SK-N-SH treated with all-trans-retinoic acid at 6 μM for 48 hours (cell line): ENCODE results near the gene TLE4.

Source experiments
- PPARA ChIP-seq: fragments of 250-450 bp; sonication (Bioruptor Pico); IDR thresholded peaks from 2 replicates; pipeline ENCODE4 v1.5.0; 2020; ENCODE audit warnings: mild to moderate bottlenecking, borderline replicate concordance
- ZNF8 ChIP-seq: fragments of 450-650 bp; formaldehyde crosslinking; IDR thresholded peaks from 2 replicates; pipeline ENCODE4 v1.5.0; 2020; ENCODE audit warnings: mild to moderate bottlenecking, moderate library complexity

GRCh38 chr9:79564105-79564504 lies 7.7 kb upstream of the TLE4 start:
- TF ChIP-seq PPARA (CRISPR knock-in tag) (no peak), ZNF8 (CRISPR knock-in tag) (no peak)
